B cell (primary cell): ENCODE measurements around the gene DPM2. TPM values are rescaled to one million over a fixed set of nuclear protein-coding genes. Genes with fewer than 3 reads are reported as not detected.
A peak's percentile ranks its signal among the peaks of the same experiment; 100 is the strongest.

Source experiments
- ATAC-seq: fragments of 200-7000 bp; cut with Tn5 transposase; one replicate; pipeline ENCODE4 v1.10.0; 2021; ENCODE audit warnings: low read depth, mild to moderate bottlenecking, moderate number of reproducible peaks, moderate library complexity
- CTCF ChIA-PET: fragments of 350-600 bp; sonication (Branson Sonifier 250); formaldehyde crosslinking; loops from one replicate; lab custom pipeline; 2021; ENCODE audit warnings: antibody characterized with exemption, inconsistent platforms; lab: Charles Lee
- POLR2A ChIA-PET: fragments of 350-600 bp; sonication (Branson Sonifier 250); formaldehyde crosslinking; loops from one replicate; lab custom pipeline; 2021; ENCODE audit warnings: antibody characterized with exemption; lab: Charles Lee
- DNase-seq: peaks from one replicate; pipeline ENCODE4 v3.0.0; 2013
- H2AFZ ChIP-seq: 2 replicates; pipeline ENCODE4 v1.6.1; 2012; ENCODE audit warnings: mild to moderate bottlenecking, low read depth, low read length; ENCODE audit not compliant: insufficient read depth, poor library complexity, severe bottlenecking
- H3K27ac ChIP-seq, 2 donors: 1 replicate in 1 of 2; 2 replicates in 1 of 2; pipeline ENCODE4 v1.5.1; 2012 to 2013; ENCODE audit warnings: low read length in 2 of 2, mild to moderate bottlenecking in 2 of 2, moderate library complexity in 1 of 2
- H3K27me3 ChIP-seq, 4 experiments: fragments of 200-600 bp in 1 of 4; sonication (generic) in 1 of 4; replicated peaks in 1 of 4; 1 replicate in 2 of 4; 2 replicates in 2 of 4; pipeline versions ENCODE4 v1.6.1 to v1.7.0; 2013 to 2016; ENCODE audit warnings: low read length in 3 of 4, mild to moderate bottlenecking in 2 of 4, mixed read lengths in 1 of 4, moderate library complexity in 1 of 4; ENCODE audit not compliant: insufficient read depth in 4 of 4, control insufficient read depth in 3 of 4; ENCODE audit errors: control extremely low read depth in 1 of 4
- H3K36me3 ChIP-seq, 2 experiments: replicated peaks in 1 of 2; 1 replicate in 1 of 2; 2 replicates in 1 of 2; pipeline versions ENCODE4 v1.6.1 to v1.7.1; 2013; ENCODE audit warnings: low read length in 1 of 2; ENCODE audit not compliant: insufficient read depth in 2 of 2, control insufficient read depth in 1 of 2; ENCODE audit errors: control extremely low read depth in 1 of 2, extremely low read depth in 1 of 2
- H3K4me1 ChIP-seq, 2 donors: fragments of 200-600 bp in 1 of 2; sonication (generic) in 1 of 2; 1 replicate in 1 of 2; 2 replicates in 1 of 2; pipeline versions ENCODE4 v1.5.1 to v1.6.1; 2013 to 2017; ENCODE audit warnings: low read length in 2 of 2; ENCODE audit not compliant: control insufficient read depth in 2 of 2, insufficient read depth in 2 of 2
- H3K4me2 ChIP-seq: replicated peaks from 2 replicates; pipeline ENCODE3; 2012; ENCODE audit warnings: mild to moderate bottlenecking, low read depth, low read length; ENCODE audit not compliant: poor library complexity, severe bottlenecking
- H3K4me3 ChIP-seq, 5 experiments: fragments of 200-600 bp in 1 of 5; sonication (generic) in 1 of 5; 1 replicate in 3 of 5; 2 replicates in 2 of 5; pipeline versions ENCODE4 v1.5.1 to v1.7.0; 2011 to 2016; ENCODE audit warnings: low read length in 4 of 5, mild to moderate bottlenecking in 4 of 5, low read depth in 2 of 5, control low read depth in 1 of 5, moderate library complexity in 1 of 5; ENCODE audit not compliant: insufficient read depth in 1 of 5; ENCODE audit errors: control extremely low read depth in 1 of 5, extremely low read depth in 1 of 5
- H3K79me2 ChIP-seq: fragments of 200-600 bp; sonication (generic); one replicate; pipeline ENCODE4 v1.6.0; 2016; ENCODE audit warnings: low read length; ENCODE audit not compliant: control insufficient read depth, insufficient read depth
- H3K9ac ChIP-seq: fragments of 200-600 bp; sonication (generic); 2 replicates; pipeline ENCODE4 v1.6.1; 2017; ENCODE audit warnings: mild to moderate bottlenecking, low read length, moderate library complexity
- H3K9me3 ChIP-seq, 3 donors: one replicate each; pipeline versions ENCODE4 v1.6.1 to v1.7.1; 2013; ENCODE audit warnings: low read length in 2 of 3; ENCODE audit not compliant: control insufficient read depth in 2 of 3, insufficient read depth in 1 of 3; ENCODE audit errors: control extremely low read depth in 1 of 3
- H4K20me1 ChIP-seq: 2 replicates; pipeline ENCODE4 v1.6.0; 2012; ENCODE audit warnings: mild to moderate bottlenecking, low read length; ENCODE audit not compliant: insufficient read depth, control insufficient read depth, poor library complexity, severe bottlenecking
- H3K27ac Mint-ChIP-seq: one replicate; pipeline ENCODE4 v1.8.0; 2021; ENCODE audit warnings: mixed read lengths
- H3K27me3 Mint-ChIP-seq: one replicate; pipeline ENCODE4 v1.8.0; 2021; ENCODE audit warnings: mixed read lengths
- H3K4me1 Mint-ChIP-seq: one replicate; pipeline ENCODE4 v1.8.0; 2021; ENCODE audit warnings: mixed read lengths
- H3K4me3 Mint-ChIP-seq: one replicate; pipeline ENCODE4 v1.8.0; 2021; ENCODE audit warnings: mixed read lengths
- H3K9me3 Mint-ChIP-seq: one replicate; pipeline ENCODE4 v1.8.0; 2022; ENCODE audit warnings: mixed read lengths; ENCODE audit not compliant: insufficient read depth
- CTCF ChIP-seq: fragments of 200-600 bp; IDR thresholded peaks from one replicate; pipeline ENCODE4 v1.8.0; 2022; ENCODE audit warnings: antibody characterized with exemption, mild to moderate bottlenecking
- EZH2 ChIP-seq: IDR thresholded peaks from 2 replicates; pipeline ENCODE4 v1.6.1; 2012; ENCODE audit warnings: borderline replicate concordance, low read depth, mild to moderate bottlenecking, moderate library complexity, low read length; ENCODE audit not compliant: insufficient read depth, poor library complexity, severe bottlenecking
- WGBS: methylation state at CpG from one replicate; pipeline ENCODE4 v1.1.5; 2013; ENCODE audit warnings: missing lambda C conversion rate; ENCODE audit not compliant: insufficient coverage; 5-methylcytosine and 5-hydroxymethylcytosine counted together
- intact Hi-C: fragments of 100-400 bp; cut with micrococcal nuclease; formaldehyde crosslinking; loops from one replicate; pipeline ENCODE4 v1.10.0; 2022
- polyA plus RNA-seq: library from polyadenylated mRNA; depleted of rRNA; stranded (reverse); fragments of >200 nt; gene quantifications from 2 replicates; pipeline ENCODE4 v1.2.3, GENCODE V29; 2012
- total RNA-seq, 2 donors: library from RNA; stranded (reverse); fragments of 120-200 nt in 1 of 2; gene quantifications; 1 replicate in 1 of 2; 2 replicates in 1 of 2; pipeline versions ENCODE4 v1.2.3 to v1.2.4, GENCODE V29; 2013 to 2022

Gene DPM2
- total and polyA plus RNA-seq, 2 donors (not counting 1 experiment from before 2014, with no cell fraction given): 34.1 to 42.9 TPM

- Histone ChIP-seq H3K79me2 (peaks cover 47% of the 10 kb centered on the region), H3K4me1 (peaks cover 34 to 47% of the 10 kb centered on the region in 2 donors), H2AFZ (no peak overlapping the region), H3K27ac (no peak overlapping the region), H3K4me2 (no peak overlapping the region), H3K27me3 (peaks cover 0 to 13% (median under 1%) of the 10 kb centered on the region in 4 experiments), H3K9ac (no peak overlapping the region), H3K9me3 (no peaks in the 10 kb centered on the region), H3K4me3 (no peak overlapping the region), H3K36me3 (no peaks in the 10 kb centered on the region), H4K20me1 (no peaks in the 10 kb centered on the region)
- CTCF ChIA-PET: interaction anchor here (0.5 to 17.3 kb wide), 34 partner anchors 8 to 979 kb away, joined by 3 to 237 read pairs (median 6); partner anchors contain the start of genes CDK9, FPGS, NAIF1 and PIP5KL1
- ATAC-seq: no peak
- WGBS: 93% methylated on average over 6 of the region's 7 CpGs
- intact Hi-C loops: loop anchor here (1.0 to 5.0 kb wide), 7 partner anchors 38 to 708 kb away; partner anchors contain the start of gene TOR2A
- Mint-ChIP-seq H3K4me3 (no peak overlapping the region), H3K27ac (peak overlapping the region; percentile 15), H3K9me3 (no peaks in the 10 kb centered on the region), H3K27me3 (peaks cover 11% of the 10 kb centered on the region), H3K4me1 (peaks cover 38% of the 10 kb centered on the region)
- POLR2A ChIA-PET: interaction anchor here (0.8 to 1.5 kb wide), 8 partner anchors 14 to 134 kb away, joined by 3 to 11 read pairs (median 4); partner anchors contain the start of gene DPM2
- TF ChIP-seq EZH2 (no peak), CTCF (no peak)
- no peak for DNase-seq
Measured at GRCh38 chr9:127920794-127921193, 16.9 kb downstream of the DPM2 start.

GRCh38 chr9:127919253-127919815 is 18.3 kb downstream of the DPM2 start:
- H3K9me3 Mint-ChIP-seq: no peaks in the 10 kb centered on the region
- Histone ChIP-seq H4K20me1 (no peaks in the 10 kb centered on the region), H3K9ac (no peak overlapping the region), H3K27ac (peak overlapping the region in 1 of 2 donors; percentile 86), H3K79me2 (peaks cover 62% of the 10 kb centered on the region), H2AFZ (no peak overlapping the region), H3K4me3 (no peak overlapping the region), H3K4me1 (peaks cover 46 to 61% of the 10 kb centered on the region in 2 donors), H3K4me2 (no peak overlapping the region), H3K27me3 (peaks cover 0 to 3% (median 0%) of the 10 kb centered on the region in 4 experiments), H3K36me3 (peaks cover 0 to 7% of the 10 kb centered on the region in 2 experiments), H3K9me3 (no peaks in the 10 kb centered on the region)
- peaks cover 3% of the 10 kb centered on the region for H3K27me3 Mint-ChIP-seq
- WGBS: 93% methylated on average over 7 of the region's 8 CpGs
- ChIA-PET POLR2A (no interaction called here), CTCF (interaction anchor here (0.9 to 17.3 kb wide), 13 partner anchors 11 to 705 kb away, joined by 3 to 237 read pairs (median 5); partner anchors contain the start of genes PIP5KL1 and TOR2A)
- peak overlapping the region; percentile 95 for H3K27ac Mint-ChIP-seq
- no peak for DNase-seq
- intact Hi-C loops: loop anchor here (5.0 kb wide), 1 partner anchor 307 kb away; the partner anchor contains the start of gene STXBP1
- ATAC-seq: no peak
- peaks cover 53% of the 10 kb centered on the region for H3K4me1 Mint-ChIP-seq
- peak overlapping the region; percentile 94 for H3K4me3 Mint-ChIP-seq
- TF ChIP-seq CTCF (no peak), EZH2 (no peak)
